OCI-LY7 (cell line): ENCODE measurements around the gene CRELD1.

Source experiments
- EZH2phosphoT487 ChIP-seq: fragments of 200-600 bp; sonication (generic); IDR thresholded peaks from 2 replicates; pipeline ENCODE4 v1.6.1; 2018; ENCODE audit warnings: low read depth, borderline replicate concordance, mild to moderate bottlenecking, mixed run types, antibody characterized with exemption, low read length, moderate library complexity, mixed read lengths
- TF ChIP-seq, protein P1 (sequence below): fragments of 200-600 bp; sonication (generic); conservative IDR thresholded peaks from 2 replicates; pipeline ENCODE4 v1.5.1; 2014; ENCODE audit warnings: mild to moderate bottlenecking, antibody characterized with exemption, low read length, moderate library complexity, mixed read lengths

DNA sequence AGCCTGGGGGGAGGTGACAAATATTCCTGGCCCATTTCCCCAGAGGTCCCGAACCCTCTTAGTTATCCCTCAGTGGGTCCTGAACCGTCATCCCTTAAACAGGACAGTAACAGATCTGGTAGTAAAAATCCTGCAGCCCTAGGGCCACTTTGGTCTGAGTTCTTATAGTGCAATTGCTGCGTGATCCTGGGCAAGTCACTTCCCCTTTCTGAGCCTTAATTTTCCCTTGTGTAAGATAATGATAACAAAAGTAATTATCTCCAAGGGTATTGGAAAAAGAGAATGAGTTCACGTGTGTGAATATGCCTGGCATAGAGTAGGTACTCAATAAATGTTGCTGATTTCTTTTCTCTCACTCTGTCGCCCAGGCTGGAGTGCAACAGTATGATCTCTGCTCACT lies 46.2 kb upstream of the CRELD1 start:
- no peak for TF ChIP-seq EZH2phosphoT487
- TF ChIP-seq, protein P1, sequence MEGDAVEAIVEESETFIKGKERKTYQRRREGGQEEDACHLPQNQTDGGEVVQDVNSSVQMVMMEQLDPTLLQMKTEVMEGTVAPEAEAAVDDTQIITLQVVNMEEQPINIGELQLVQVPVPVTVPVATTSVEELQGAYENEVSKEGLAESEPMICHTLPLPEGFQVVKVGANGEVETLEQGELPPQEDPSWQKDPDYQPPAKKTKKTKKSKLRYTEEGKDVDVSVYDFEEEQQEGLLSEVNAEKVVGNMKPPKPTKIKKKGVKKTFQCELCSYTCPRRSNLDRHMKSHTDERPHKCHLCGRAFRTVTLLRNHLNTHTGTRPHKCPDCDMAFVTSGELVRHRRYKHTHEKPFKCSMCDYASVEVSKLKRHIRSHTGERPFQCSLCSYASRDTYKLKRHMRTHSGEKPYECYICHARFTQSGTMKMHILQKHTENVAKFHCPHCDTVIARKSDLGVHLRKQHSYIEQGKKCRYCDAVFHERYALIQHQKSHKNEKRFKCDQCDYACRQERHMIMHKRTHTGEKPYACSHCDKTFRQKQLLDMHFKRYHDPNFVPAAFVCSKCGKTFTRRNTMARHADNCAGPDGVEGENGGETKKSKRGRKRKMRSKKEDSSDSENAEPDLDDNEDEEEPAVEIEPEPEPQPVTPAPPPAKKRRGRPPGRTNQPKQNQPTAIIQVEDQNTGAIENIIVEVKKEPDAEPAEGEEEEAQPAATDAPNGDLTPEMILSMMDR = no peak
